Effector memory CD4-positive, alpha-beta T cell (primary cell): Measurements from ENCODE around the gene TMEM242.
"Not testable (repeated sequence)": the region's sequence is repeated elsewhere in the genome, so short reads cannot be mapped to it uniquely, and the experiment has no call there.

Source experiments
- DNase-seq, 3 donors: peaks; one replicate each; pipeline ENCODE4 v3.0.0-alpha.2; 2020
- H3K27ac ChIP-seq: 2 replicates; pipeline ENCODE4 v1.7.0; 2013; ENCODE audit warnings: mild to moderate bottlenecking, low read length, moderate library complexity; ENCODE audit not compliant: insufficient read depth, poor library complexity, severe bottlenecking
- H3K27me3 ChIP-seq: replicated peaks from 2 replicates; pipeline ENCODE4 v1.7.0; 2013; ENCODE audit warnings: mild to moderate bottlenecking, low read length; ENCODE audit not compliant: insufficient read depth, control insufficient read depth, poor library complexity, severe bottlenecking
- H3K36me3 ChIP-seq: 2 replicates; pipeline ENCODE4 v1.7.0; 2013; ENCODE audit warnings: mild to moderate bottlenecking, low read length, moderate library complexity; ENCODE audit not compliant: control insufficient read depth, insufficient read depth
- H3K4me1 ChIP-seq: 2 replicates; pipeline ENCODE4 v1.7.0; 2013; ENCODE audit warnings: low read length, mild to moderate bottlenecking; ENCODE audit not compliant: control insufficient read depth, insufficient read depth, poor library complexity, severe bottlenecking
- H3K4me3 ChIP-seq: 2 replicates; pipeline ENCODE4 v1.7.0; 2013; ENCODE audit warnings: low read length, low read depth, mild to moderate bottlenecking; ENCODE audit not compliant: insufficient read depth, poor library complexity, severe bottlenecking
- H3K9me3 ChIP-seq: 2 replicates; pipeline ENCODE4 v1.7.0; 2013; ENCODE audit warnings: mild to moderate bottlenecking, low read length, moderate library complexity; ENCODE audit not compliant: control insufficient read depth

Gene TMEM242

GRCh38 chr6:157339432-157339831, 16.1 kb upstream of the TMEM242 start:
- H3K9me3 ChIP-seq: no peaks in the 10 kb centered on the region
- H3K27ac ChIP-seq: no peak overlapping the region
- H3K27me3 ChIP-seq: peaks cover 2% of the 10 kb centered on the region
- no peaks in the 10 kb centered on the region for H3K36me3 ChIP-seq
- no peak for DNase-seq
- H3K4me3 ChIP-seq: no peak overlapping the region
- H3K4me1 ChIP-seq: no peaks in the 10 kb centered on the region

DNA sequence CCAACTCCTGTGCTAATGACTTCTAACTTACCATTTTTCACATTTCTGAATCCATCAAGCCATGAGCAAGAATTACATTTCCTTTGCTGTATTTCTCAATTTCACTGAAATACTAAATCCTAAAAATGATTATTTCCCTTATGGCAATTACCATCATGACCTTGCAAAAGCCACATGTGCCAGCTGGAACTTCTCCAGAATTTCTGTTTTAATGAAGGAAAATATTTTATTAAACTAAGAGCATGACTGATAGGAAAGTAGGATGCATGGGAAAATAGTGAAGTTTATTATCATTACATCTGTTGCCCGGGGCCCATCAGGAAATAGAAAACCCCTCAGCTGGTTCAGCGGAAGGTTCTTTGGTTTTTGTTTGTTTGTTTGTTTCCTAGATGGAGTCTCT, 14.4 kb upstream of the TMEM242 start:
- no peak for DNase-seq
- H3K27ac ChIP-seq: no peak overlapping the region
- no peak overlapping the region for H3K4me3 ChIP-seq
- no peaks in the 10 kb centered on the region for H3K4me1 ChIP-seq
- no peaks in the 10 kb centered on the region for H3K9me3 ChIP-seq
- no peaks in the 10 kb centered on the region for H3K36me3 ChIP-seq
- H3K27me3 ChIP-seq: peaks cover 2% of the 10 kb centered on the region

DNA sequence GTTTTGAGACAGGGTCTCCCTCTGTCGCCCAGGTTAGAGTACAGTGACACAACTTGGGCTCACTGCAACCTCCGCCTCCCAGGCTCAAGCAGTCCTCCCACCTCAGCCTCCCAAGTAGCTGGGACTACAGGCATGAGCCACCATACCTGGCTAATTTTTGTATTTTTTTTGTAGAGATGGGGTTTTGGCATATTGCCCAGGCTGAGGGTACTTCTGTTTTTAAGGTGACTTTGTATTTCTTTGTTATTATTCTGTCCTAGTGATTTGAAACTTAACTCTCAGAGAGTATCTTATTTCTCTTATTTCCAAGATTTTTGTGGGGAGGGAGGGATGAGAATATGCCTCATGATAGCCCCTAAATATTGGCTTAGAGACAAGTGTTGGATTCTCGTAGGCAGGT, 14.0 kb upstream of the TMEM242 start:
- not testable (repeated sequence) for H3K9me3 ChIP-seq, H3K36me3 ChIP-seq, H3K27me3 ChIP-seq, H3K27ac ChIP-seq, H3K4me1 ChIP-seq, H3K4me3 ChIP-seq, DNase-seq

GRCh38 chr6:157335829-157336228, 12.5 kb upstream of the TMEM242 start:
- Histone ChIP-seq H3K27ac (no peak overlapping the region), H3K4me3 (no peak overlapping the region), H3K27me3 (peaks cover 2% of the 10 kb centered on the region), H3K4me1 (no peaks in the 10 kb centered on the region), H3K36me3 (no peaks in the 10 kb centered on the region), H3K9me3 (no peaks in the 10 kb centered on the region)
- DNase-seq: no peak

- no peaks in the 10 kb centered on the region for H3K4me1 ChIP-seq
These were observed 10.6 kb upstream of the TMEM242 start for GRCh38 chr6:157333956-157334355.

GRCh38 chr6:157333537-157333936, 10.2 kb upstream of the TMEM242 start:
- H3K4me1 ChIP-seq: no peaks in the 10 kb centered on the region
- peaks cover 2% of the 10 kb centered on the region for H3K27me3 ChIP-seq
- no peak for DNase-seq
- no peak overlapping the region for H3K4me3 ChIP-seq
- no peaks in the 10 kb centered on the region for H3K36me3 ChIP-seq
- H3K9me3 ChIP-seq: no peaks in the 10 kb centered on the region
- no peak overlapping the region for H3K27ac ChIP-seq

More at GRCh38 chr6:157333956-157334355, 10.6 kb upstream of the TMEM242 start:
- no peaks in the 10 kb centered on the region for H3K9me3 ChIP-seq
- H3K36me3 ChIP-seq: no peaks in the 10 kb centered on the region
- H3K4me3 ChIP-seq: no peak overlapping the region
- no peak for DNase-seq
- H3K27me3 ChIP-seq: peaks cover 2% of the 10 kb centered on the region
- no peak overlapping the region for H3K27ac ChIP-seq

DNA sequence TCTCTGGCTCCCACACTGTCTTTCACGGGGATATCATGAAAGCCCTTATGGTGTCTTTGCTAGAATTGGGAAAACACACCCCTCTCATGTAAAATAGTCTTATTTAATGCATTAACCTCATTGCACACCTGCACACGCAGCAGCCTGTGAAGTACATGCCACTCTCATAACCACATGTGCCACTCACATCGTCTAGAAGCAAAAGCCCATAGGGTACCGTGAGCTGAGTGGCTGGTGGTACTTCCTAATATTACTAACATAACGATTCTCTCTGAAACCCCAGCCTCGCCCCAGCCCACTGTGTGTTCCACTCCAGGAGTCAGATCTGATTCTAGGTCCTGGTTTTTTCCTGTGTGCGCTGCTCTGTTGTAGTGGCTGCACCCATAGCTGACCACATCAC, 9.5 kb upstream of the TMEM242 start:
- Histone ChIP-seq H3K4me1 (no peaks in the 10 kb centered on the region), H3K27me3 (no peaks in the 10 kb centered on the region), H3K36me3 (no peaks in the 10 kb centered on the region), H3K4me3 (no peak overlapping the region), H3K9me3 (no peaks in the 10 kb centered on the region), H3K27ac (no peak overlapping the region)
- DNase-seq: no peak

GRCh38 chr6:157330831-157331230, 7.5 kb upstream of the TMEM242 start:
- H3K36me3 ChIP-seq: no peaks in the 10 kb centered on the region
- no peaks in the 10 kb centered on the region for H3K9me3 ChIP-seq
- H3K4me1 ChIP-seq: no peaks in the 10 kb centered on the region
- H3K27ac ChIP-seq: no peak overlapping the region
- DNase-seq: no peak
- no peaks in the 10 kb centered on the region for H3K27me3 ChIP-seq
- no peak overlapping the region for H3K4me3 ChIP-seq

DNA sequence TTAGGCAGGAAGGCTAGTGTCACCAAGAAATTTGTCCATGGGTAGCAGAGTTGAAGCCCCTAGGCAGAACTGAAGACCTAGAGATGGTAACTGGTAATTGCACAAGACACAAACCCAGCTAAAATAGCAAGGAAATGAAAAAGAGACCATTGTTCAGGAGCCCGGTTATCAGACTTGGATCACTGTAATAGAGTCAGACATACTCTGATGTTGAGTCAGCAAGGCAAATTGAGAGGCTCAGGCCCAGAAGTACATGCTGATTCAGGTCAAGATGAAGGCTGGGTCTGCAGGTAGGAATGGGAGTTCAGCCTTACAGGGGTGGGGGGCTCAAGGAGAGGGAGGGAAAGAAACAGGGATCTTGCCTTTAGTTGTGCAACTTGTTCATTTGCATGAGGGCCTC, 6.5 kb upstream of the TMEM242 start:
- Histone ChIP-seq H3K27ac (no peak overlapping the region), H3K27me3 (no peaks in the 10 kb centered on the region), H3K36me3 (no peaks in the 10 kb centered on the region), H3K4me3 (no peak overlapping the region), H3K9me3 (no peaks in the 10 kb centered on the region), H3K4me1 (no peaks in the 10 kb centered on the region)
- no peak for DNase-seq

- H3K27me3 ChIP-seq: no peaks in the 10 kb centered on the region
- H3K27ac ChIP-seq: no peak overlapping the region
- H3K9me3 ChIP-seq: no peaks in the 10 kb centered on the region
- H3K4me3 ChIP-seq: no peak overlapping the region
- no peak for DNase-seq
- no peaks in the 10 kb centered on the region for H3K4me1 ChIP-seq
- no peaks in the 10 kb centered on the region for H3K36me3 ChIP-seq
These were observed 4.9 kb upstream of the TMEM242 start for GRCh38 chr6:157328108-157328692.
